OCI-LY3 (cell line): Measurements from ENCODE around the gene TIAM2.

Experiments
- EZH2phosphoT487 ChIP-seq: fragments of 200-600 bp; shearing (Covaris generic); IDR thresholded peaks from 2 replicates; pipeline ENCODE4 v1.6.1; 2018; ENCODE audit warnings: antibody characterized with exemption, mixed run types, low read depth
- TF ChIP-seq, protein P1 (sequence below): fragments of 200-600, 300-600 bp; sonication (generic); IDR thresholded peaks from 2 replicates; pipeline ENCODE4 v1.5.1; 2014; ENCODE audit warnings: antibody characterized with exemption, low read length, low read depth

DNA sequence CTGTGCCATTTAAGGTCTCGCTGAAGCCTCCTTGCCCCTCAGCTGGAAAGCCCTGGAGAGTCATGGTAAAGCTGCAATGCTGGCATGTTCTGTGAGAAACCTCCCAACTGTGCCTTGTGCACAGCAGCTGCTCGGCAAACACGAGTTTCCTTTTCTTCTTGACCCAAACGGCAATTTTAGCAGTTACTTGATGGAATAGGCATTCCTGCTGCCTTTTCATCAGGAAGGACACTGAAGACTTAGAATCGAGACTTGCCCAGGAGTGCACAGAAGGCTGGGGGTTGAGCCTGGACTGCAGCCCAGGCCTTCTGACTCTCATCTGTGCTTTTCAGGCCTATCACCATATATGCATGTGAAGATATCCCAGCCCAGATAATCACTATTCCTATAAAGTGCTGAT is 240.0 kb downstream of the TIAM2 start:
- TF ChIP-seq, protein P1, sequence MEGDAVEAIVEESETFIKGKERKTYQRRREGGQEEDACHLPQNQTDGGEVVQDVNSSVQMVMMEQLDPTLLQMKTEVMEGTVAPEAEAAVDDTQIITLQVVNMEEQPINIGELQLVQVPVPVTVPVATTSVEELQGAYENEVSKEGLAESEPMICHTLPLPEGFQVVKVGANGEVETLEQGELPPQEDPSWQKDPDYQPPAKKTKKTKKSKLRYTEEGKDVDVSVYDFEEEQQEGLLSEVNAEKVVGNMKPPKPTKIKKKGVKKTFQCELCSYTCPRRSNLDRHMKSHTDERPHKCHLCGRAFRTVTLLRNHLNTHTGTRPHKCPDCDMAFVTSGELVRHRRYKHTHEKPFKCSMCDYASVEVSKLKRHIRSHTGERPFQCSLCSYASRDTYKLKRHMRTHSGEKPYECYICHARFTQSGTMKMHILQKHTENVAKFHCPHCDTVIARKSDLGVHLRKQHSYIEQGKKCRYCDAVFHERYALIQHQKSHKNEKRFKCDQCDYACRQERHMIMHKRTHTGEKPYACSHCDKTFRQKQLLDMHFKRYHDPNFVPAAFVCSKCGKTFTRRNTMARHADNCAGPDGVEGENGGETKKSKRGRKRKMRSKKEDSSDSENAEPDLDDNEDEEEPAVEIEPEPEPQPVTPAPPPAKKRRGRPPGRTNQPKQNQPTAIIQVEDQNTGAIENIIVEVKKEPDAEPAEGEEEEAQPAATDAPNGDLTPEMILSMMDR = no peak
- no peak for TF ChIP-seq EZH2phosphoT487
